GM21825 (cell line): Measurements from ENCODE around the gene PEG3.

Source experiments
- ATAC-seq: cut with Tn5 transposase; IDR thresholded peaks from one replicate; pipeline ENCODE4 v1.9.1; 2021; ENCODE audit warnings: mild to moderate bottlenecking, moderate library complexity; ENCODE audit not compliant: unreplicated experiment

Gene PEG3

GRCh38 chr19:56839652-56840450 is 675 bp downstream of the PEG3 start:
- ATAC-seq = no peak

GRCh38 chr19:56838909-56839651 is 1.4 kb downstream of the PEG3 start:
- ATAC-seq = no peak

GRCh38 chr19:56838024-56838908 is 2.3 kb downstream of the PEG3 start:
- ATAC-seq = no peak

- no peak for ATAC-seq
These were observed 3.0 kb downstream of the PEG3 start for GRCh38 chr19:56837492-56838023.

DNA sequence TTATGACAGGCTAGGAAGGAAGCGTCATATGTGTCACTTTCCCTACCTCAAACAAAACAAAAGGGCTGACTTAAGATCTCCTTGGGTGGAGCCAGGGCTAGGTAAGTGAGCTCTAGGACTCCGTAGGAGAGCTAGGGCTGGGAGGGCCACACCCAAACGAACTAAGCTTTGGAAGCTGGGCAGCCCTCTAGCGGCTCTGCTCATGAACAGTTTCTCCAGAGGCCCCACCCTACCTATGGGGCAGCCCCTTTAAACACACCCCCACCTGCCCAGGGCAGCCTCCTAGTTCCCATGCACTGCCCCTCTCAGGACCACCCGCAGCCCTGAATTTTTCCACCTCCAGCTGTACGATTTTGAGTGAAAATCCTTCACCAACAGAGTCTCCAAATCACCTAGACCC is 3.5 kb downstream of the PEG3 start:
- ATAC-seq = no peak

- ATAC-seq = no peak
These were observed 4.5 kb downstream of the PEG3 start for GRCh38 chr19:56836059-56836458.

- ATAC-seq = no peak
These were observed 5.1 kb downstream of the PEG3 start for GRCh38 chr19:56835401-56835800.

DNA sequence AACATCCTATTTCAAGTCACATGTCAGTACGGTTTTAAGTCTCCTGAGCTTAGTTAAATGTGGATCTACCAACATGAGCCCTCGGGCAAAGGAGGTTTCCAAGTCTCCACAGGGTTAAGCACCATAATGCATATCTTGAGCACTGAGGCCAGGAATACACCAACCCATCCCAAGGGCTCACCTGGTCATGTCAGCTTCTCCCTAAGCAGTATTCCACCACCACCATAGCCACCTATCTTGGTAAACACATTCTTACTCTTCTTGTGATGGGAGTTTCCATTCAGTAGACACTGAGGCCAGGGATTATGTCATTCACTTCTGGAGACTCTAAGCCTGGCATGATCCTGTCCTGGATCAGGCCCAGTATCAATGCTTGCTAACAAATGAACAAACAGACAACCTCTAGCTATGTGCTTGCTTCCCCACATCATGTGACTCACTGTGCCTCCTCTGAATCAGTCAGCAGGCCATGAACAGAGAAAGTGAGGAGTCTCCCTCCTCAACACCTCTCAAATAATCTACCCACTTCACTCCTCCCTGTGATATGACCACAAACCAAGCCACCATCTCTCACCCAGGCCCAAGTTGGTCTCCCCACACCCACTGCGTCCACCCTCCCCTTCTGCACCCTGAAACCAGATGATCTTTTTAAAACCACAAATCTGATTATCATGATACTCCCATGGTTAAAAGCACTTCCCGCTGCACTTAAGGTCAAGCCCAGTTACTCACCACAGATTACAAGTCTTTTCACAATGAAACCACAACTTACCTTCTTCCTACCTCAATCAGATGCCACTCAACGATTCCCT is 5.8 kb downstream of the PEG3 start:
- ATAC-seq = no peak

DNA sequence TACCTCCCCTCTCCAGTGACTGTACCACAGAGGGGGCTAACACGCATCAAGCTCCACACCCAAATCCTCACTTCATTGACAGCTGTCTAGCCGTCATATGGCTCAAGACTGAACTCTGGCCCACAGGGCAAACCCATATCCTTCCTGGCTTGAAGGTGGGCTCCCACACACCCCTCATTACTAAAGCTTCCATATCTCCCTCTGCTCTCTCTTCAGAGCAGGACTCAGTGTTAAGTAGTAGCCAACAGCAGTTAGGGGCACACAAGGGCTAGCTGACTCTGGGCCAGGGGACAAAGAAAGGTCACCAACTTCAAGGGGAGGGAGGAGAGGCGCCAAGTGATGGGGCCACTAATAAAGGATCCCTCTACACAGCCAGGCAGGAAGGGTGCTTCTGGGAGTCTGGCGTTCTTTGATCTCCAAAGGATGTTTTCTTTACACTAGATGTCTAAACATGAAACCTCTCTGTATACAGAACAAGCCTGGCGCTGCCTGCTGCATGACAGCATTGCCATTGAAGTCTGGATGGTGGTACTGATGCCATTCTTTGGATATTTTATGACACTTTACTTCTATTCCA is 8.1 kb downstream of the PEG3 start:
- no peak for ATAC-seq

DNA sequence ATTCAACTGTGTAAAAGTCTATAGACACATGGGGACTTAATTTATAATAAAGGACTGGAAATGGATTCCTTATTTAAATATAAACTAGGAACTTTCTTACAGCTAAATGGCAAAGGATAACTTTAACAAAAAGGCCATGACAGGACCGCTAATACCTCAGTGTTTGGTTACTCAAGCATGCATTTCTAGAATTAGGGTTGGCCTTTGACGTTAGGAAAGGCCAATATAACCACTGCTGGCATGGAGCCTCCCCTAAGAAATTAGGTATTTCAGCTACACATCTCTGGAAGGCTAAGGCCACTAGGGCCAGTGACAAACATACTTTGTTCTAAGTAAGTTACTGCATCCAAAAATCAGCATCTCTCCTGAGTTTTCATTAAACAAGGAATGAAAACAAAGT is 9.3 kb downstream of the PEG3 start:
- ATAC-seq = no peak

GRCh38 chr19:56829596-56829995 is 10.9 kb downstream of the PEG3 start:
- ATAC-seq = no peak

- no peak for ATAC-seq
These were observed 12.8 kb downstream of the PEG3 start for GRCh38 chr19:56827708-56828107.

- no peak for ATAC-seq
These were observed 16.6 kb downstream of the PEG3 start for GRCh38 chr19:56823956-56824355.

DNA sequence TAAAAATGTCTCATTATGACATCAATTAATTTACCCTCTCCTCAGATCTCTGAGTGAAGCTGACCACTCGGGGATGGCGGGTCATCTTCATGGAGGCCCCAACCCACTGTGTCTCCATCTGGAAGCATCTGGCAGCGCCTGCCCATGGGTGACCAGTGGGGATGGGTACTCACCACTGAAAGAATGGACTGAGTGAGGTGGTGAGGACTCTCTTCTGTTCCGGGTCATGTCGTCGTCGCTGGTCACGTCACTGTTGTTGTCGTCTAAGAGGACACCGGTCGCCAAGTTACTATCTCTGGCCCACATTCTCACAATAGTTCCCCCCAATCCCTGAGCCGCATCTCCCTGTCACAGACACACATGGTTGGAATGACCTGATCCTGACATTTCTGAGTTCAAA is 17.1 kb downstream of the PEG3 start:
- ATAC-seq = no peak

DNA sequence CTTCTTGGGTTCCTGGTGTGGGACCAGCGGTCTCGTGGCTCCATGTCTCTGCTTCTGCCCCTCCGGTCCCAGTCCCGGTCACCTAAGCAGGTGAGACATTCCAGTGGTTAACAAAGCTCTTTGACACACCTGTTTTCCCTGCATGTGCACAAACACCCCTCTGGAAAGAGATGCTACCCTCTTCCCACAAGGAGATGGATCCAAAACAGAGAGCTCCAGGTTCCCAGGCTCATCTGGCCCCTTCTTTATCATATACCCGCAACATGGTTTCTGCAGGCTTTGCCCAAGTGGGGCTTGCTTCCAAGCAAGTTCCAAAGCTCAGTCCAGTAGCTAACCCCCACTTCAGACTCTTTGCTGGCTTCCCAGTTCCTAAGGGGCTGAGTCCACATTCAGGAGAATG is 17.8 kb downstream of the PEG3 start:
- ATAC-seq = no peak

DNA sequence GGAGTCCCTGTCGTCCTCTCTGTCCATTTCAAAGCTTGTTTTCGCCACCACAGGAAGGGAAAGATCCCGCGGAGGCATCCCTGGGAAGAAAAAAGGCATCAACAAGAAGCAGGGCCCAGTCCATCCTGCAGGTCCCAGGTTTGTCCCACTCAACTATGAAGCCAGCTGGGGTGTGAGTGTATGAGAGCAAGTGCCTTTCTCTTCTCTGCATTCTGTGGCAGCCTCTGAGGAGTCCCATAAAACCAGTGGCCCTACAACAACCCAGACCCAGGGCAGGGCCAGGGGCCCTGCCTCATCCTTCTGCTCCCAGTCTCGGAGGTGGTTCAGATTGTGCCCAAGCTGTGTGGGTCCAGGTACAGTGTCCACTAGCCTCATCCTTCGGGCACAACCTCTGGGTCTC is 18.9 kb downstream of the PEG3 start:
- no peak for ATAC-seq

- no peak for ATAC-seq
These were observed 19.3 kb downstream of the PEG3 start for GRCh38 chr19:56821209-56821608.

DNA sequence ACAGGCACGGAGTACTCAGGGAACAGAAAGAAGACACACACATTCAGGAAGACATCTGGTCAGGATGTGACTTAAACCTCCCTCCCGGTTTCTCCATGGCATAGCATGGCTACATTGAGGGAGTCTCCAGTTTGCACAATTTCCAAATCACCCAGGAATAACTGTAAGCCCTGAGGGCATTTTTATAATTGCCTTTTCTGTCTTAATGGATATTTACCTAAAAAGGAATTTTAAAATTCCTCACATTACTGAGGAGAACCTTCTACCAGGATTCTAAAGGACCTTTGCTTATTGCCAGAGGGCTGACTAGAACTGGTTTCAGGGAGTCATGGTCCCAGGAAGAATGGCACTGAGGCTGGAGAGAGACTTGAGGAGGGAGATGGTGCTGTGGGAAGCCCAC is 21.4 kb downstream of the PEG3 start:
- no peak for ATAC-seq

- no peak for ATAC-seq
These were observed 25.9 kb downstream of the PEG3 start for GRCh38 chr19:56814656-56815055.

- ATAC-seq = no peak
These were observed 27.0 kb downstream of the PEG3 start for GRCh38 chr19:56813531-56813930.
